Spleen (tissue), 11 donors: ENCODE results near the gene C16orf95. TPM values are rescaled to one million over a fixed set of nuclear protein-coding genes. Genes with fewer than 3 reads are reported as not detected.

Experiments used
- DNase-seq: peaks from one replicate; pipeline ENCODE4 v3.0.0-alpha.2; 2020
- H3K27ac ChIP-seq, 8 donors: fragments of 200-600 bp; sonication (generic) in 7 of 8; 1 replicate in 4 of 8; 2 replicates in 4 of 8; pipeline versions ENCODE4 v1.5.0 to v1.8.0; 2016 to 2021; ENCODE audit warnings: inconsistent platforms in 4 of 8, mild to moderate bottlenecking in 4 of 8, moderate library complexity in 1 of 8
- H3K27me3 ChIP-seq, 7 donors: fragments of 200-600 bp; sonication (generic) in 6 of 7; replicated peaks in 1 of 7; 1 replicate in 4 of 7; 2 replicates in 3 of 7; pipeline versions ENCODE4 v1.5.0 to v1.8.0; 2016 to 2021; ENCODE audit warnings: inconsistent platforms in 3 of 7, mild to moderate bottlenecking in 1 of 7
- H3K36me3 ChIP-seq, 6 donors: fragments of 200-600 bp; sonication (generic) in 5 of 6; 1 replicate in 4 of 6; 2 replicates in 2 of 6; pipeline versions ENCODE4 v1.5.0 to v1.8.0; 2016 to 2021; ENCODE audit warnings: inconsistent platforms in 2 of 6
- H3K4me1 ChIP-seq, 6 donors: fragments of 200-600 bp; sonication (generic) in 5 of 6; 1 replicate in 3 of 6; 2 replicates in 3 of 6; pipeline versions ENCODE4 v1.5.0 to v1.8.0; 2016 to 2021; ENCODE audit warnings: inconsistent platforms in 3 of 6
- H3K4me3 ChIP-seq, 8 donors: fragments of 200-600 bp; sonication (generic) in 7 of 8; 1 replicate in 4 of 8; 2 replicates in 4 of 8; pipeline versions ENCODE4 v1.5.0 to v1.8.0; 2016 to 2021; ENCODE audit warnings: inconsistent platforms in 4 of 8, mild to moderate bottlenecking in 4 of 8, moderate library complexity in 2 of 8
- H3K9me3 ChIP-seq, 8 donors: fragments of 200-600 bp; sonication (generic) in 7 of 8; 1 replicate in 4 of 8; 2 replicates in 4 of 8; pipeline versions ENCODE4 v1.5.0 to v1.8.0; 2016 to 2021; ENCODE audit warnings: inconsistent platforms in 4 of 8
- POLR2A ChIP-seq, 3 donors: fragments of 450-650 bp; IDR thresholded peaks; one replicate each; pipeline ENCODE4 v1.5.1; 2017; ENCODE audit warnings: antibody characterized with exemption in 3 of 3, mild to moderate bottlenecking in 1 of 3
- POLR2AphosphoS5 ChIP-seq, 3 donors: sonication (generic); formaldehyde crosslinking; IDR thresholded peaks; one replicate each; pipeline ENCODE4 v1.5.1; 2017; ENCODE audit warnings: antibody characterized with exemption in 3 of 3
- WGBS, 5 donors: extraction: QIAGEN DNeasy Blood & Tissue Kit in 3 of 5; methylation state at CpG; one replicate each; pipeline versions ENCODE4 v1.1.5 to v1.1.7; 2013 to 2018; 5-methylcytosine and 5-hydroxymethylcytosine counted together
- intact Hi-C: fragments of 100-400 bp; cut with DNase I; formaldehyde crosslinking; loops from one replicate; pipeline ENCODE4 v1.15.0; 2023; ENCODE audit warnings: low total_unique reads
- polyA plus RNA-seq, 3 donors: library from polyadenylated mRNA; stranded (reverse); fragments of 200-250 nt; gene quantifications; one replicate each; pipeline ENCODE4 v1.2.1, GENCODE V29; 2013
- total RNA-seq, 7 donors: library from RNA; depleted of rRNA in 3 of 7; stranded (reverse); fragments of >200 nt in 3 of 7; fragmentation: NEBNext Ultra II Directional in 4 of 7; extraction: Animal tissue kit (Norgen Biotek cat#: 25700) in 4 of 7; gene quantifications; one replicate each; pipeline versions ENCODE4 v1.1.0 to v1.2.1, GENCODE V29; 2016 to 2021
- TF ChIP-seq, protein P1 (sequence below), 11 experiments: fragments of 200-600 bp in 7 of 11; fragments of 450-650 bp in 4 of 11; sonication (generic) in 4 of 11; IDR thresholded peaks in 8 of 11; conservative IDR thresholded peaks in 3 of 11; 1 replicate in 7 of 11; 2 replicates in 4 of 11; pipeline versions ENCODE4 v1.4.0 to v1.8.0; 2016 to 2021; ENCODE audit warnings: antibody characterized with exemption in 11 of 11, inconsistent platforms in 4 of 11, mild to moderate bottlenecking in 1 of 11
- donor health status: healthy with polysubstance abuse.
- donor health status: DM: no; HTN: no; CAD: no; lungs with moderate emphysema.
- donor health status: DM: no; HTN: no; CAD: no.
- donor health status: Bipolar disorder and iron deficiency.
- donor health status: healthy.
- donor health status: DM: no; HTN: no; CAD: no.
- donor health status: DM: yes; HTN: yes; CAD: no.

C16orf95 gene
- total and polyA plus RNA-seq, 10 donors = 1.0 to 2.9 (median 2.1) TPM; not detected in 2

DNA sequence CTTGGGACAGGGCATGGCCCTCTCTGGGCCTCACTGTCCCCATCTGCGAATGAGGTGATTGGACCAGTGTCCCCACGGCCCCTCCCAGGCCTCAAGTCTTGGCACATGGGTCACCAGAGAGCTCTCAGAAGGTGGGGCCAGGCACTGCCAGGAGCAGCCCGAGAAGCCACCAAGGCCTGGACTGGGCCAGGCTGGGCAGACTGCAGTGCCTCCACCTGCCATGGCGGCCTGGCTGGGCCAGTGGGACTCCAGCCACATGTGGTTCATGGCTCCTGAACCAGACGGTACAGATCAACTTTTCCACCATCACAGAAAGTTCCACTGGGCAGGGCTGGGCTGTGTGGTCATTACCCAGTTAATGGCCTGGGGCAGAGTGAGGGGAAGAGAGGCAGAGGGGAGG, 19.8 kb downstream of the C16orf95 start:
- H3K27me3 ChIP-seq = no peaks in the 10 kb centered on the region
- TF ChIP-seq POLR2A (IDR thresholded peaks at IDR 0.05) (no peak), POLR2AphosphoS5 (IDR thresholded peaks at IDR 0.05) (no peak)
- TF ChIP-seq, protein P1, sequence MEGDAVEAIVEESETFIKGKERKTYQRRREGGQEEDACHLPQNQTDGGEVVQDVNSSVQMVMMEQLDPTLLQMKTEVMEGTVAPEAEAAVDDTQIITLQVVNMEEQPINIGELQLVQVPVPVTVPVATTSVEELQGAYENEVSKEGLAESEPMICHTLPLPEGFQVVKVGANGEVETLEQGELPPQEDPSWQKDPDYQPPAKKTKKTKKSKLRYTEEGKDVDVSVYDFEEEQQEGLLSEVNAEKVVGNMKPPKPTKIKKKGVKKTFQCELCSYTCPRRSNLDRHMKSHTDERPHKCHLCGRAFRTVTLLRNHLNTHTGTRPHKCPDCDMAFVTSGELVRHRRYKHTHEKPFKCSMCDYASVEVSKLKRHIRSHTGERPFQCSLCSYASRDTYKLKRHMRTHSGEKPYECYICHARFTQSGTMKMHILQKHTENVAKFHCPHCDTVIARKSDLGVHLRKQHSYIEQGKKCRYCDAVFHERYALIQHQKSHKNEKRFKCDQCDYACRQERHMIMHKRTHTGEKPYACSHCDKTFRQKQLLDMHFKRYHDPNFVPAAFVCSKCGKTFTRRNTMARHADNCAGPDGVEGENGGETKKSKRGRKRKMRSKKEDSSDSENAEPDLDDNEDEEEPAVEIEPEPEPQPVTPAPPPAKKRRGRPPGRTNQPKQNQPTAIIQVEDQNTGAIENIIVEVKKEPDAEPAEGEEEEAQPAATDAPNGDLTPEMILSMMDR (IDR thresholded peaks at IDR 0.05 in 8 of 11, conservative IDR thresholded peaks at IDR 0.05 in 3 of 11) = no peak
- H3K27ac ChIP-seq = no peak overlapping the region
- intact Hi-C loops = no loop called here
- WGBS, 5 donors = 81 to 94% (median 92%) methylated on average over 5 of the region's 5 CpGs
- no peak overlapping the region for H3K4me3 ChIP-seq
- no peak for DNase-seq
- H3K9me3 ChIP-seq = peaks cover 0 to 2% (median 0%) of the 10 kb centered on the region in 8 donors
- peaks cover 0 to 4% (median 0%) of the 10 kb centered on the region in 6 donors for H3K4me1 ChIP-seq
- H3K36me3 ChIP-seq = no peaks in the 10 kb centered on the region

DNA sequence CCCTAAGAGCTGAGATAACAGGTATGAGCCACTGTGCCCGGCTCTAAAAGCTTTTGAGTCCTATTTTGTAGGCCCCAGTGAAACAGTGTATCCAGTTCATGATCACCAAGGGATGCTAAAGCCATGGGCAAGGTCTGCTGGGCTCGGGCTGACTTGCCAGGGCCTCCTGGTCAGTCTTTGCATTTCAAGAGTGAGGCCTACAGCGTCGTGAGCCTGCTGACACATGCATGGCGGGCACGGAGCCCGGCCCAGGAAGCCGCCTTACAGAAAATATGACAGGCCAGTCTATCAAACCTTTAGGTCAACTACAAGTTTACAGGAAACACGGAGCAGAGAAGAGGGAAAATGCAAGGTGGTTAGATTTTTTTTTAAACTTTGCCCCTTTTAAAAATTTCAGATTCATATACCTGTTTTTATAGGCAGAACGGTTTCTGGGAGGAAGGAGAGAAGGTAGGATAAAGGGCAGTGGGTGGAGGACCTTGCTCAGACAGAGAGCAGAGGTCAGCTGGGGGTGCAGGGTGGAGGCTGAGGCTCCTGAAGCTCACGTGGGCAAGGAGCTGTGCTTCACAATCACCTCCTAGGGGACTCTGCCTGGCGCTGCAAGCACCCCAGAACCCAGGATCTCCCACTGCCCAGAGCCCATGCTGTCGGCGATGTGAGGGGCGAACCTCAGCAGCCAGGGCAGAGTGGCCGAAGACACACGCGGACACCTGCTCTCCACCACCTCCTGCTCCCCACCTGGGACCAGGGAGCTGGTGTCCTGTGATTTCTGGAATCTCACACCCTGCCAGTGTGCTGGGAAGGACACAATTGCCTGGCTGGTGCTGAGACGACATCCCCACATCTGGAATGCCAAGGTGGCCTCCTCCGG, 21.3 kb downstream of the C16orf95 start:
- WGBS, 5 donors = 82 to 91% (median 86%) methylated on average over 14 to 20 of the region's 20 CpGs

DNA sequence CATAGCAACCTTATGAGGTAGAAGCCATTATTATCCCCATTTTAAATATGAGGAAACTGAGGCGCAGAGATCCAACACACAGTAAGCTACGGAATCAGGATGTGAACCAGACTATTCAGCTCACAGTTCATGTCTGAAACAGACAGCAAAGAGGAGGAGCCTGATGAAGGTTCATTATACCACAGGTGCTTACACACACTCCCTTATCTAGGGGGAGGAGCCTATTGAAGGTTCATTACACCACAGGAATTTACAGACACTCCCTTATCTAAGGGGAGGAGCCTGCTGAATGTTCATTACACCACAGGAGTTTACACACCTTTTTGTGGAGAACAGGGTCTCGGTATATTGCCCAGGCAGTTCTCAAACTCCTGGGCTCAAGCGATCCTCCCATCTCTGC, 21.9 kb downstream of the C16orf95 start:
- Histone ChIP-seq H3K36me3 (no peaks in the 10 kb centered on the region), H3K27ac (no peak overlapping the region), H3K4me3 (no peak overlapping the region), H3K27me3 (no peaks in the 10 kb centered on the region), H3K9me3 (peaks cover 0 to 11% (median 4%) of the 10 kb centered on the region in 8 donors), H3K4me1 (peaks cover 0 to 4% (median 0%) of the 10 kb centered on the region in 6 donors)
- DNase-seq = no peak
- 76 to 95% (median 89%) methylated on average over 4 of the region's 4 CpGs for WGBS, 5 donors
- TF ChIP-seq POLR2AphosphoS5 (IDR thresholded peaks at IDR 0.05) (no peak), POLR2A (IDR thresholded peaks at IDR 0.05) (no peak)
- TF ChIP-seq, protein P1 (IDR thresholded peaks at IDR 0.05 in 8 of 11, conservative IDR thresholded peaks at IDR 0.05 in 3 of 11) = no peak
- intact Hi-C loops = no loop called here

More for the DNA sequence above, 21.3 kb downstream of the C16orf95 start:
- TF ChIP-seq POLR2A (IDR thresholded peaks at IDR 0.05) = no peak
- TF ChIP-seq, protein P1 (IDR thresholded peaks at IDR 0.05 in 8 of 11, conservative IDR thresholded peaks at IDR 0.05 in 3 of 11) = no peak
- TF ChIP-seq POLR2AphosphoS5 (IDR thresholded peaks at IDR 0.05) = no peak
- peaks cover 0 to 4% (median 0%) of the 10 kb centered on the region in 6 donors for H3K4me1 ChIP-seq
- peaks cover 0 to 11% (median 4%) of the 10 kb centered on the region in 8 donors for H3K9me3 ChIP-seq
- no peaks in the 10 kb centered on the region for H3K36me3 ChIP-seq
- intact Hi-C loops = no loop called here
- H3K27me3 ChIP-seq = no peaks in the 10 kb centered on the region
- H3K4me3 ChIP-seq = no peak overlapping the region
- no peak overlapping the region for H3K27ac ChIP-seq
- DNase-seq = peak; percentile 54

DNA sequence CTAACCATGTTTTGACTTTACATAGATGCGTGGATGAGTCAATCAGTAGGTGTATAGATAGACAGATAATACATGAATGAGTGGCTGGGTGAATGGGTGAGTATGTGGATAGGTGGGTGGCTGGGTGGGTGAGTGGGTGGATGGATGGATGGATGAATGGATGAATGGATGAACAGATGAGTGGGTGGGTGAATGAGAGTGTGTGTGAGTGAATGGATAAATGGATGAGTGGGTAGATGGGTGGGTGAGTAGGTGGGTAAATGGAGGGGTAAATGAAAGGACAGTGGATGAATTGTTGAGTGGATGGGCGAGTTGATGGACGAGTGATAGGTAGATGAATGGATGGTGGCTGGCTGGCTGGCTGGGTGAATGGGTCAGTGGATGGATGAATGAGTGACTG, 23.2 kb downstream of the C16orf95 start:
- Histone ChIP-seq H3K27me3 (no peaks in the 10 kb centered on the region), H3K27ac (no peak overlapping the region), H3K4me1 (peaks cover 0 to 4% (median 0%) of the 10 kb centered on the region in 6 donors), H3K4me3 (no peak overlapping the region), H3K9me3 (peaks cover 0 to 11% (median 4%) of the 10 kb centered on the region in 8 donors), H3K36me3 (no peaks in the 10 kb centered on the region)
- no peak for DNase-seq
- TF ChIP-seq POLR2AphosphoS5 (IDR thresholded peaks at IDR 0.05) = no peak
- TF ChIP-seq, protein P1 (IDR thresholded peaks at IDR 0.05 in 8 of 11, conservative IDR thresholded peaks at IDR 0.05 in 3 of 11) = no peak
- no peak for TF ChIP-seq POLR2A (IDR thresholded peaks at IDR 0.05)
- 89 to 98% (median 93%) methylated on average over 3 of the region's 3 CpGs for WGBS, 5 donors
- intact Hi-C loops = no loop called here
